ENCODE measurements around the gene F12.

F12 gene

GRCh38 chr5:177434437-177434836 is 25.1 kb upstream of the F12 start:
- Histone ChIP-seq H2BK12ac (ENCODE audit: low read length) (no peak overlapping the region), H3K4me3 (ENCODE audit: low read depth, low read length) (no peak overlapping the region), H3K14ac (ENCODE audit: low read length) (no peak overlapping the region), H4K12ac (ENCODE audit: low read depth, low read length) (no peak overlapping the region), H3K23ac (ENCODE audit: low read length) (no peak overlapping the region), H3K27me3 (ENCODE audit: insufficient read depth, low read length) (no peaks in the 10 kb centered on the region), H3K18ac (ENCODE audit: low read length) (no peak overlapping the region), H4K91ac (ENCODE audit: low read depth, low read length) (no peak overlapping the region), H2BK5ac (ENCODE audit: low read depth, low read length, poor library complexity) (no peak overlapping the region), H3K36me3 (ENCODE audit: control insufficient read depth in 1 of 2, insufficient read depth in 2 of 2, low read length in 2 of 2) (peaks cover 62 to 70% of the 10 kb centered on the region in 2 experiments), H3K4me2 (ENCODE audit: low read length) (no peak overlapping the region), H2BK120ac (ENCODE audit: insufficient read depth, low read length, poor library complexity) (no peak overlapping the region), H2AK5ac (ENCODE audit: low read length) (no peak overlapping the region), H3K27ac (ENCODE audit: low read depth, low read length) (no peak overlapping the region), H4K8ac (ENCODE audit: low read depth, low read length) (no peak overlapping the region), H3K4me1 (ENCODE audit: control insufficient read depth in 1 of 2, insufficient read depth in 2 of 2, low read length in 2 of 2) (no peaks in the 10 kb centered on the region), H2AFZ (ENCODE audit: insufficient read depth, low read length, poor library complexity) (no peak overlapping the region), H3K4ac (ENCODE audit: low read depth, low read length) (no peak overlapping the region), H3K9me3 (ENCODE audit: insufficient read depth, low read depth, low read length) (peaks cover 1% of the 10 kb centered on the region), H3K79me2 (ENCODE audit: control insufficient read depth, insufficient read depth, low read length, poor library complexity) (no peaks in the 10 kb centered on the region), H3K9ac (ENCODE audit: low read length) (no peak overlapping the region), H3K79me1 (ENCODE audit: low read length) (no peaks in the 10 kb centered on the region)
- no CpG with 5 or more reads among the region's 8 CpGs for WGBS (ENCODE audit: extremely low coverage, insufficient coverage, insufficient read length)
- DNase-seq: no peak

DNA sequence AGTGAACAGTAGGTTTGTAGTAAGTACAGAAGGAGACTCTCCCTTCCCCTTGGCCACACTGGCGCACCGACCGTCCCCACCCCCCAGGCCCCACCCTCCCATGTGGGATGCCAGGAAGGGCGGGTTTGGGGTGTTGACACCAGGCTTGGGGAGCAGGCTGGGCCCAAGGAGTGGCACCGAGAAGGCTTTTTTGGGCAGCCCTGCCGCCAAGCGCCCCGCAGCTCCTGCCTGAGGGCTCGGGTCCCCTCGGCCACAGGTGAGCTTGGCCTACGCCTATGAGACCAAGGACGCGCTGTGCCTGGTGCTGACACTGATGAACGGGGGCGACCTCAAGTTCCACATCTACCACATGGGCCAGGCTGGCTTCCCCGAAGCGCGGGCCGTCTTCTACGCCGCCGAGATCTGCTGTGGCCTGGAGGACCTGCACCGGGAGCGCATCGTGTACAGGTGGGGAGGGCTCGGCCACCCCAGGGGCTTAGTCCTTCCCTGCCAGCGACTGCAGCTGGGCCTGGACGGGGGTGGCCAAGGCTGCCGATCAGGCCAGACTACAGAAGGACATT is 24.4 kb upstream of the F12 start:
- Histone ChIP-seq H2BK120ac (ENCODE audit: insufficient read depth, low read length, poor library complexity) (no peak overlapping the region), H3K18ac (ENCODE audit: low read length) (no peak overlapping the region), H3K4me3 (ENCODE audit: low read depth, low read length) (no peak overlapping the region), H3K14ac (ENCODE audit: low read length) (no peak overlapping the region), H3K9ac (ENCODE audit: low read length) (no peak overlapping the region), H4K91ac (ENCODE audit: low read depth, low read length) (no peak overlapping the region), H3K4me2 (ENCODE audit: low read length) (no peak overlapping the region), H3K4me1 (ENCODE audit: control insufficient read depth in 1 of 2, insufficient read depth in 2 of 2, low read length in 2 of 2) (no peaks in the 10 kb centered on the region), H3K9me3 (ENCODE audit: insufficient read depth, low read depth, low read length) (peaks cover 1% of the 10 kb centered on the region), H3K79me2 (ENCODE audit: control insufficient read depth, insufficient read depth, low read length, poor library complexity) (no peaks in the 10 kb centered on the region), H2BK5ac (ENCODE audit: low read depth, low read length, poor library complexity) (no peak overlapping the region), H4K12ac (ENCODE audit: low read depth, low read length) (no peak overlapping the region), H3K36me3 (ENCODE audit: control insufficient read depth in 1 of 2, insufficient read depth in 2 of 2, low read length in 2 of 2) (peaks cover 62 to 70% of the 10 kb centered on the region in 2 experiments), H2AK5ac (ENCODE audit: low read length) (no peak overlapping the region), H4K8ac (ENCODE audit: low read depth, low read length) (no peak overlapping the region), H3K23ac (ENCODE audit: low read length) (no peak overlapping the region), H3K4ac (ENCODE audit: low read depth, low read length) (no peak overlapping the region), H2AFZ (ENCODE audit: insufficient read depth, low read length, poor library complexity) (no peak overlapping the region), H3K79me1 (ENCODE audit: low read length) (no peaks in the 10 kb centered on the region), H2BK12ac (ENCODE audit: low read length) (no peak overlapping the region), H3K27me3 (ENCODE audit: insufficient read depth, low read length) (no peaks in the 10 kb centered on the region), H3K27ac (ENCODE audit: low read depth, low read length) (no peak overlapping the region)
- DNase-seq: no peak
- no CpG with 5 or more reads among the region's 29 CpGs for WGBS (ENCODE audit: extremely low coverage, insufficient coverage, insufficient read length)

GRCh38 chr5:177432839-177433657 is 23.7 kb upstream of the F12 start:
- no peak overlapping the region for H3K18ac ChIP-seq (ENCODE audit: low read length)
- H3K36me3 ChIP-seq (ENCODE audit: control insufficient read depth in 1 of 2, insufficient read depth in 2 of 2, low read length in 2 of 2): peaks cover 59 to 64% of the 10 kb centered on the region in 2 experiments
- H3K4me3 ChIP-seq (ENCODE audit: low read depth, low read length): no peak overlapping the region
- H3K27ac ChIP-seq (ENCODE audit: low read depth, low read length): no peak overlapping the region
- no peaks in the 10 kb centered on the region for H3K27me3 ChIP-seq (ENCODE audit: insufficient read depth, low read length)
- no peak overlapping the region for H3K9ac ChIP-seq (ENCODE audit: low read length)
- no peaks in the 10 kb centered on the region for H3K79me1 ChIP-seq (ENCODE audit: low read length)
- H4K12ac ChIP-seq (ENCODE audit: low read depth, low read length): no peak overlapping the region
- H3K4me2 ChIP-seq (ENCODE audit: low read length): no peak overlapping the region
- no peak overlapping the region for H3K4ac ChIP-seq (ENCODE audit: low read depth, low read length)
- H3K9me3 ChIP-seq (ENCODE audit: insufficient read depth, low read depth, low read length): peaks cover 1% of the 10 kb centered on the region
- H3K4me1 ChIP-seq (ENCODE audit: control insufficient read depth in 1 of 2, insufficient read depth in 2 of 2, low read length in 2 of 2): no peaks in the 10 kb centered on the region
- H3K23ac ChIP-seq (ENCODE audit: low read length): no peak overlapping the region
- no peak overlapping the region for H4K91ac ChIP-seq (ENCODE audit: low read depth, low read length)
- no peak overlapping the region for H2BK12ac ChIP-seq (ENCODE audit: low read length)
- H2BK5ac ChIP-seq (ENCODE audit: low read depth, low read length, poor library complexity): no peak overlapping the region
- H2BK120ac ChIP-seq (ENCODE audit: insufficient read depth, low read length, poor library complexity): no peak overlapping the region
- no CpG with 5 or more reads among the region's 25 CpGs for WGBS (ENCODE audit: extremely low coverage, insufficient coverage, insufficient read length)
- H3K79me2 ChIP-seq (ENCODE audit: control insufficient read depth, insufficient read depth, low read length, poor library complexity): no peaks in the 10 kb centered on the region
- no peak for DNase-seq
- H2AFZ ChIP-seq (ENCODE audit: insufficient read depth, low read length, poor library complexity): no peak overlapping the region
- no peak overlapping the region for H3K14ac ChIP-seq (ENCODE audit: low read length)
- no peak overlapping the region for H2AK5ac ChIP-seq (ENCODE audit: low read length)
- H4K8ac ChIP-seq (ENCODE audit: low read depth, low read length): no peak overlapping the region

DNA sequence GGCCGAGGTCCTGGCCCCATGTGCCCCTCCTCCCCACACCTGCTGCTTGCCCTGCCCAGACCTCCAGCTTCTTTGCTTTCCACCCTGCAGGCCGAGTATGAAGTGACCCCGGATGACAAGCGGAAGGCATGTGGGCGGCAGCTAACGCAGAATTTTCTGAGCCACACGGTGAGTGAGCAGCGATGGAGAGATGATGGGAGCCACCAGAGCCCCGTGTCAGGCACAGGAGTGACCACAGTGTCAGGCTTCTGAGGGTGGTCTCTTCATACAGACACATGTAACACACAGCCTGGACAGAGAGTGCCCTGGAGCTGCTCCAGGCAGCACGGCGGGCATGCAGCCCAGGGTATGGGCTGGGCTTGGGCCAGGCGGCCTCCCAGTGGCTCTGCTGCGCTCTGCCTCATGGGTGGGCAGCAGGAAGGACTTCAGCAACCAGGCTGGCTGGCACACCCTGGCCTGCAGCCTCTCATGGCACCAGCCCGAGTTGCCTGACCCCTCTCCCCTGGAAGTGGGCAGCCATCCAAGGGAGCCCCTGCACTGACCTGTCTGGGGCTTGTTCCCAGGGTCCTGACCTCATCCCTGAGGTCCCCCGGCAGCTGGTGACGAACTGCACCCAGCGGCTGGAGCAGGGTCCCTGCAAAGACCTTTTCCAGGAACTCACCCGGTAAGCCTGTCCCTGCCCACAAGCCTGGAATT is 22.9 kb upstream of the F12 start:
- no peak overlapping the region for H3K23ac ChIP-seq (ENCODE audit: low read length)
- H4K91ac ChIP-seq (ENCODE audit: low read depth, low read length): no peak overlapping the region
- H3K79me2 ChIP-seq (ENCODE audit: control insufficient read depth, insufficient read depth, low read length, poor library complexity): no peaks in the 10 kb centered on the region
- peaks cover 1% of the 10 kb centered on the region for H3K9me3 ChIP-seq (ENCODE audit: insufficient read depth, low read depth, low read length)
- H3K4me2 ChIP-seq (ENCODE audit: low read length): no peak overlapping the region
- no peak overlapping the region for H3K18ac ChIP-seq (ENCODE audit: low read length)
- no peak overlapping the region for H3K14ac ChIP-seq (ENCODE audit: low read length)
- H2BK12ac ChIP-seq (ENCODE audit: low read length): no peak overlapping the region
- WGBS (ENCODE audit: extremely low coverage, insufficient coverage, insufficient read length): no CpG with 5 or more reads among the region's 18 CpGs
- H3K9ac ChIP-seq (ENCODE audit: low read length): no peak overlapping the region
- H2BK5ac ChIP-seq (ENCODE audit: low read depth, low read length, poor library complexity): no peak overlapping the region
- H2BK120ac ChIP-seq (ENCODE audit: insufficient read depth, low read length, poor library complexity): no peak overlapping the region
- DNase-seq: no peak
- no peak overlapping the region for H3K4me3 ChIP-seq (ENCODE audit: low read depth, low read length)
- peaks cover 54 to 59% of the 10 kb centered on the region in 2 experiments for H3K36me3 ChIP-seq (ENCODE audit: control insufficient read depth in 1 of 2, insufficient read depth in 2 of 2, low read length in 2 of 2)
- H3K79me1 ChIP-seq (ENCODE audit: low read length): no peaks in the 10 kb centered on the region
- H3K27ac ChIP-seq (ENCODE audit: low read depth, low read length): no peak overlapping the region
- no peak overlapping the region for H3K4ac ChIP-seq (ENCODE audit: low read depth, low read length)
- no peak overlapping the region for H4K8ac ChIP-seq (ENCODE audit: low read depth, low read length)
- H2AFZ ChIP-seq (ENCODE audit: insufficient read depth, low read length, poor library complexity): no peak overlapping the region
- no peaks in the 10 kb centered on the region for H3K27me3 ChIP-seq (ENCODE audit: insufficient read depth, low read length)
- H3K4me1 ChIP-seq (ENCODE audit: control insufficient read depth in 1 of 2, insufficient read depth in 2 of 2, low read length in 2 of 2): peaks cover 7% of the 10 kb centered on the region in 2 experiments
- H2AK5ac ChIP-seq (ENCODE audit: low read length): no peak overlapping the region
- no peak overlapping the region for H4K12ac ChIP-seq (ENCODE audit: low read depth, low read length)
